RWPE1 (cell line): ENCODE results near the gene IGSF5.

Source experiments
- CTCF ChIA-PET: fragments of 350-600 bp; sonication (Branson Sonifier 250); formaldehyde crosslinking; extraction: SDS; loops from one replicate; lab custom pipeline; 2021; lab: Yijun Ruan, JAX
- POLR2A ChIA-PET: fragments of 400-600 bp; formaldehyde crosslinking; extraction: SDS; loops from one replicate; lab custom pipeline; 2020; ENCODE audit warnings: antibody characterized with exemption; ENCODE audit not compliant: low non-redundant PET; lab: Yijun Ruan, JAX
- DNase-seq: peaks from one replicate; pipeline ENCODE4 v3.0.0; 2012; ENCODE audit warnings: low spot score
- H3K27ac ChIP-seq: fragments of 450-650 bp; 2 replicates; pipeline ENCODE4 v1.5.1; 2017
- CTCF ChIP-seq: fragments of 450-650 bp; conservative IDR thresholded peaks from 2 replicates; pipeline ENCODE4 v1.5.1; 2017; ENCODE audit warnings: low read depth, mild to moderate bottlenecking

Gene IGSF5

GRCh38 chr21:39843483-39843882, 98.5 kb downstream of the IGSF5 start:
- POLR2A ChIA-PET = no interaction called here
- H3K27ac ChIP-seq = no peak overlapping the region
- CTCF ChIA-PET = no interaction called here
- DNase-seq = no peak
- TF ChIP-seq CTCF = no peak

GRCh38 chr21:39843916-39844315, 98.9 kb downstream of the IGSF5 start:
- TF ChIP-seq CTCF = no peak
- H3K27ac ChIP-seq = no peak overlapping the region
- POLR2A ChIA-PET = no interaction called here
- DNase-seq = no peak
- CTCF ChIA-PET = no interaction called here

GRCh38 chr21:39845571-39846130, 100.7 kb downstream of the IGSF5 start:
- H3K27ac ChIP-seq = no peak overlapping the region
- no peak for DNase-seq
- ChIA-PET CTCF (no interaction called here), POLR2A (no interaction called here)
- TF ChIP-seq CTCF = no peak

GRCh38 chr21:39847877-39848276, 102.9 kb downstream of the IGSF5 start:
- ChIA-PET POLR2A (no interaction called here), CTCF (no interaction called here)
- TF ChIP-seq CTCF = no peak
- no peak overlapping the region for H3K27ac ChIP-seq
- DNase-seq = no peak

- no peak overlapping the region for H3K27ac ChIP-seq
- ChIA-PET CTCF (no interaction called here), POLR2A (no interaction called here)
- no peak for DNase-seq
- no peak for TF ChIP-seq CTCF
Measured at GRCh38 chr21:39849014-39849655, 104.2 kb downstream of the IGSF5 start.

GRCh38 chr21:39850333-39850732, 105.3 kb downstream of the IGSF5 start:
- ChIA-PET CTCF (no interaction called here), POLR2A (no interaction called here)
- no peak for DNase-seq
- H3K27ac ChIP-seq = no peak overlapping the region
- TF ChIP-seq CTCF = no peak
